22Rv1 (cell line): ENCODE data around the gene MUC22.
"Not testable (repeated sequence)": the region's sequence is repeated elsewhere in the genome, so short reads cannot be mapped to it uniquely, and the experiment has no call there.

Source experiments
- H3K27ac ChIP-seq: fragments of 450-650 bp; 2 replicates; pipeline ENCODE4 v1.5.1; 2017
- ZFX ChIP-seq: fragments of 450-650 bp; IDR thresholded peaks from 2 replicates; pipeline ENCODE4 v1.6.1; 2017; ENCODE audit warnings: antibody characterized with exemption, borderline replicate concordance
- TF ChIP-seq, protein P1 (sequence below): fragments of 450-650 bp; IDR thresholded peaks from 2 replicates; pipeline ENCODE4 v1.5.1; 2017; ENCODE audit warnings: mild to moderate bottlenecking

Gene MUC22

DNA sequence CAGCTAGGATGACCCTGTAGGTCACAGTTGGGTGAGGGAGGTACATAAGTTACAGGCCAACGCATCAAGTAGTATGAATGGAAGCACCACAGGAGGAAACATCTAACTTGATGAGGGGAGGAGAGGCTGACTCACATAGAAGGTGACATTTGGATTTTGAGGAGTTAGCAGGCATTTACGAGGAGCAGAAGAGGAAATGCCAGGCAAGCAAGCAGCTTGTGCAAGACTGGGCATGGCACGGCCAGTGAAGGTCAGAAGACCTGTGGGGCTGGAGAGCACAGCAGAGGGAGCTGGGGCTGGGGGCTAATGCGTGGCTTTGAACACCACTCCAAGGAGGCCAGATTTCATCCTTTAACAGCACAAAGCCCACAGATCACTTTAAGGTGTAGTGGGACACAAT, 37.8 kb downstream of the MUC22 start:
- H3K27ac ChIP-seq, result no peak overlapping the region
- TF ChIP-seq, protein P1, sequence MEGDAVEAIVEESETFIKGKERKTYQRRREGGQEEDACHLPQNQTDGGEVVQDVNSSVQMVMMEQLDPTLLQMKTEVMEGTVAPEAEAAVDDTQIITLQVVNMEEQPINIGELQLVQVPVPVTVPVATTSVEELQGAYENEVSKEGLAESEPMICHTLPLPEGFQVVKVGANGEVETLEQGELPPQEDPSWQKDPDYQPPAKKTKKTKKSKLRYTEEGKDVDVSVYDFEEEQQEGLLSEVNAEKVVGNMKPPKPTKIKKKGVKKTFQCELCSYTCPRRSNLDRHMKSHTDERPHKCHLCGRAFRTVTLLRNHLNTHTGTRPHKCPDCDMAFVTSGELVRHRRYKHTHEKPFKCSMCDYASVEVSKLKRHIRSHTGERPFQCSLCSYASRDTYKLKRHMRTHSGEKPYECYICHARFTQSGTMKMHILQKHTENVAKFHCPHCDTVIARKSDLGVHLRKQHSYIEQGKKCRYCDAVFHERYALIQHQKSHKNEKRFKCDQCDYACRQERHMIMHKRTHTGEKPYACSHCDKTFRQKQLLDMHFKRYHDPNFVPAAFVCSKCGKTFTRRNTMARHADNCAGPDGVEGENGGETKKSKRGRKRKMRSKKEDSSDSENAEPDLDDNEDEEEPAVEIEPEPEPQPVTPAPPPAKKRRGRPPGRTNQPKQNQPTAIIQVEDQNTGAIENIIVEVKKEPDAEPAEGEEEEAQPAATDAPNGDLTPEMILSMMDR, result no peak
- no peak for TF ChIP-seq ZFX

DNA sequence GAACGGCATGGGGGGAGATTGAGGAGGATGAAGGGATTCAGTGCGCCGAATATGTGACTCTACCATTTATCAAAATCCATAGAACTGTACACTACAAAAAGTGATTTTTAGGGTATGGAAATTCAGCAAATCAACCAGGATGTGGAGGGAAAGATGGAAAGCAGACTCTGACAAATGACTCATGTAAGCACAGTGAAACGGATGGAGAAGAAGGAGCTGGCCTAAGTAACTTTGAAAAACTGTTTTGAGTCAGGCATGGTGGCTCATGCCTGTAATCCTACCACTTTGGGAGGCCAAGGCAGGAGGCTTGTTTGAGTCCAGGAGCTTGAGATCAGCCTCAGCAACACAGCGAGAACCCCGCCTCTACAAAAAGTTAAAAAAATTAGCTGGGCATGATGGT, 39.2 kb downstream of the MUC22 start:
- H3K27ac ChIP-seq, result no peak overlapping the region
- TF ChIP-seq, protein P1, result no peak
- no peak for TF ChIP-seq ZFX

DNA sequence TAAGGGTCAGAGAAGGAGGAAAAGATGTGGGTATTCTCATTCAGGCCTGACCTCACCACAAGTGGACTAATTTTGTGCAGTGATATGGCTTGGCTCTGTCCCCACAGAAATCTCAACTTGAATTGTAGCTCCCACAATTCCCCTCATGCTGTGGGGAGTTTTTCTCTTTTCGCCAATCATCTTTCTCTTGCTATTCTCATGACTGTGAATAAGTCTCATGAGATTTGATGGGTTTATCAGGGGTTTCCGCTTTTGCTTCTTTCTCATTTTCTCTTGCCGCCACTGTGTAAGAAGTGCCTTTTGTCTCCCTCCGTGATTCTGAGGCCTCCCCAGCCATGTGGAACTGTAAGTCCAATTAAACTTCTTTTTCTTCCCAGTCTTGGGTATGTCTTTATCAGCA, 42.9 kb downstream of the MUC22 start:
- not testable (repeated sequence) for H3K27ac ChIP-seq

DNA sequence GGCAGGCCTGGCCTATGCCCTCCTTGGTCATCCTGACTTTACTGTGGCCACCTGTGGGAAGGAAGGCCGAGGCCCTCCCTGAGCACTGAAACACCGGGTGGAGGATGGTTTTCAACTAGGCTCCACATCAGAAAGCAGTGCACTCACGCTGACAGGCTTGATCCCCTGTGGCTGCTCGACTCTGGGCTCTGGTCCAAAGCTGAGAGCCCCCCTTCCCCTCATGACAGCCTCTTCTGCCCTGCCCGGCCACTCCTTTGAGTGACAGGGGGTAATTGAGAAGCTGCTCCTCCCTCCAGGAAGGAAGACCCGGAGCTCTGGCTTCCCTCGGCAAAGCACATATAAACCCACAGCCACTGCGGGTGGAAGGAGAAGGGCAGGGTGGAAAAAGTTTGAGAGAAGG, 43.6 kb downstream of the MUC22 start:
- no peak for TF ChIP-seq ZFX
- TF ChIP-seq, protein P1, result no peak
- no peak overlapping the region for H3K27ac ChIP-seq

DNA sequence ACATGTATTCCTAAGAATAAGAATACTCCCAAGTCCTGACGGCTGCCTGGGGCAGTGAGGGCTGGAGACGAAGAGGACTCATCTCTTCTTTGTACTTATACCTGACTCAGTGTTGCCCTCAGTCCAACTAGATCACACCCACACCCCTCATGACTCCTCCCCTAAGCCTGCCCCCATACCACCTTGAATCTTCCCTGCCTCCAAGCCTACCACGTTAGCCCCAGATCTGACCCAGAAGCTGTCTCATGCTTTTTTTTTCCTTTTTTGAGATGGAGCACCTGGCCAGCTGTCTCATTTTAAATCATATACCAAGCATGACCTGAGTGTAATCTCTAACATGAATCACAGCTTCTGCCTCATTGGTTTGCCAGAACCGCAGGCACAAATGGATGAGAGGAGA, 45.2 kb downstream of the MUC22 start:
- TF ChIP-seq, protein P1, result no peak
- no peak for TF ChIP-seq ZFX
- no peak overlapping the region for H3K27ac ChIP-seq

DNA sequence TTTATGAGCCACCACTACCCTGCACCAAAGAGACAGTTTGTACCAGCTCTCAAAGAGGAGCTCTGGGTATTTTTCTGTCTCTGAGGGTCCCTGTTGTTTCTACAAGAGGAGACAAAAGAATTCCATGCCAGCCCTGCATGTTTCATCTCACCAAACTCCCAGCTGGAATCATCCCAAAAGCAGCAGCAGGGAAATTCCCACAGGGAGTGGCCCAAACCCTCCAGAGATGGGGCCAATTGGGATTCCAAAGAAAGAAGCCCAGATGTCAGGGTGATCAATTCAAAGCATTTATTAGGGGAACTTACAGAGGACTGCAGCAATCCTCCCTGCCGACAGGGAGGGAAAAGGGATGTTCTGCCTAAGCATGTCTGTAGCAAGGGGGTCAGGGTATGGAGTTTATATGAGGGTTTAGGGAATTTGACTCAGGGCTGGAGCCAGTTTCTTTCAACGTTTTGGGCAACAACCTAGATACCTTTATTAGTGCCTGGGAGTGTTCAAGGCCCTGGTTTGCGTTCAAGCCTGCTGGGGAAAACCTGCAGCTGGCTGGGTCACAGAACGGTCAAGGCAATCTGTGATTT, 47.2 kb downstream of the MUC22 start:
- H3K27ac ChIP-seq, result no peak overlapping the region
- TF ChIP-seq ZFX, result no peak
- TF ChIP-seq, protein P1, result no peak

DNA sequence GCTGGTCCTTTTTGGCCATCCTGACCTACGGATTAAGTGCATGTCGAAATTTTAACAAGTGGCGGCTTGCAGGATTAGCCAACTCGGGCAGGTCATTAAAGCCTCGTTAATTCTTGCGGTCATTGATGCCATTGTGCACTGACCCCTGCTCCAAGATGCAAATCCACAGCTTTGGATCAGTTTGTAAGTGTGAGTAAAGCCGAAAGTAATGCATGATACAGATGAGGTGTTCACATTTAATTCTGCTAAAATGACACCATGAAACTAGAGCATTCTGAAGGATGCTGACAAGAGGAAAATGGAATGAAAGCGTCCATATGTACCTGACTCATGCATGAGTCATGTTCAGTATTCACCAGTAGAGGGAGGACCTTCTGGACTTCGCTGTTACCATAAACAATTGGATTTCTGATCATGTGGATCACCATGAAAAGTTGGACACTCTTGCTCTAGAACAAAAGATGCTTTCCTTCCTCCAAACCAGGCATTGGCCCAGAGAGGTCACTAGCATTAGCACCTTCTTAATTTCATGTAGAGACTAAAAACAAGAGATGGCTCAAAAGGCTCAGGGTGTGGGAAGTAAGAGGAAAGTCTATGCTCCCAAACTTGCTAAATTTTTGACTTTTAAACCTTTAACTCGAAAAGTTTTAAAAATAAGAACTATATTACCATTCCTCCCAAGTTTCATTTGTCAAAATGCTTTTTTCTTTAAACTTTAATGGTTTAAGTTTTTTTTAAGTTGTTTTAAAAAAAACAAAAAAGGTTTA, 48.0 kb downstream of the MUC22 start:
- TF ChIP-seq, protein P1, result peak; percentile 79
- TF ChIP-seq ZFX, result no peak
- H3K27ac ChIP-seq, result no peak overlapping the region

DNA sequence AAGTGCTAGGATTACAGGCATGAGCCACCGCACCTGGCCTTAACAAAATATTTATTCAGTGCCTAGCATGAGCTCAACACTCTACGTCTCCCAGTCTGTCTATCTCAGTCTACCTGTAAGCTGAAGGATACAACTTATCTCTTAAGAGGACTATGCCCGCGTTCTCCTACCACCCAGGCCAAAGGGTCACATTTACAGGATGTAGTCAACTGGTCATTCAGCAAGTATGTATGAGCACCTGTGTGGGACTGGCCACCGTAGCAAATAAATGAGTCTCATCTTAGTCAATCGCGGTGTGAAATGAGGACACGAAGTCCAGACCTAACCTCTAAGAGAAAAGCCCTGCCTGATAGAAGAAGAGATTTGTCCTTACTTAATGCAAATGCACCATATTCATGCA, 49.9 kb downstream of the MUC22 start:
- TF ChIP-seq, protein P1, result no peak
- no peak for TF ChIP-seq ZFX
- no peak overlapping the region for H3K27ac ChIP-seq
